HL-60/S4 treated with phorbol 12-myristate 13-acetate at 8.2 ng/mL for 4 days and 3 days (cell line): ENCODE data around the gene EEF1G.
"Not testable (repeated sequence)": the region's sequence is repeated elsewhere in the genome, so short reads cannot be mapped to it uniquely, and the experiment has no call there.

Experiments
- in situ Hi-C: fragments of 300-500 bp; cut with MboI; formaldehyde crosslinking; loops from 2 replicates; pipeline ENCODE4 v1.15.0; 2022; ENCODE audit warnings: low sequenced_read_pairs

The EEF1G gene

DNA sequence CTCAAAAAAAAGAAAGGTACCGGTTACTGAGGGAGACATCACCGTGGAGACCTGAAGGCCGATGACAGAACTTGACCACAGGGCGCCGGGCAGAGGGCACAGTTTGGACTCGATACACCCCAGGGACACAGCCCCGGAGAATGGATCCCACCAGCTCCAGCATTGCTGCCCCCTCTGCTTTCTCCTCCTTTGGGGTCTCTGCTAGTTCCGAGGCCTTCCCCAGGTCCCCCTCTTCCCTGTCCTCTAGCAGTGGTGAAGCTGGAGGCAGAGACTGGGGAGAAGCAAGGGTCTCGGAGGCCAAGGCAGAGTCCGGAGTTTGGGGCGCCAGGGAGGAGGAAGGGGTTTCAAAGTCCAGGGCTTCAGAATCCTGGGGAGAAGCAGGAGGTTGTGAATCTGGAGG lies 4.8 kb upstream of the EEF1G start:
- in situ Hi-C loops = no loop called here

GRCh38 chr11:62577046-62577714 lies 3.5 kb upstream of the EEF1G start:
- in situ Hi-C loops = no loop called here

- in situ Hi-C loops = no loop called here
These were observed 2.1 kb upstream of the EEF1G start for GRCh38 chr11:62575837-62576236.

DNA sequence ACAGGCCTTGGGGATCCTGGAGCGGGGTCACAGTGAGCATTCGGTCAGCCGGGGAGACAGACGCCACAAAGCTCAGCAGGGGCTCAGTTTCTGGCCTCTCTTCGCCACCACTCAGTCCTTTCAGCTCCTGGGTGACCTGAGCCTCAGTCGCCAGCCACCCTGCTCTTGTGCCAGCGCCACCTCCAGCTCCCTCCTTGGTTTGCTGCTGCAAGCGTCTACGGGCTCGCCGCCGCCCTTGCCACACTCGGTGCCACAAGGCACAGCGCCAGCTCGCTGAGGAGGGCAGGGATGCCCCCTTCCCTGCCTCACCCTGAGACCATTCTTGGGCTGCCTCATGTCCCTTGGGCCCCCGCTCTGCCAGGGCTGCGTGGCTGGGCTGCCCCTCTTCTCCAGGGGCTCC lies 1.5 kb upstream of the EEF1G start:
- in situ Hi-C loops = no loop called here

DNA sequence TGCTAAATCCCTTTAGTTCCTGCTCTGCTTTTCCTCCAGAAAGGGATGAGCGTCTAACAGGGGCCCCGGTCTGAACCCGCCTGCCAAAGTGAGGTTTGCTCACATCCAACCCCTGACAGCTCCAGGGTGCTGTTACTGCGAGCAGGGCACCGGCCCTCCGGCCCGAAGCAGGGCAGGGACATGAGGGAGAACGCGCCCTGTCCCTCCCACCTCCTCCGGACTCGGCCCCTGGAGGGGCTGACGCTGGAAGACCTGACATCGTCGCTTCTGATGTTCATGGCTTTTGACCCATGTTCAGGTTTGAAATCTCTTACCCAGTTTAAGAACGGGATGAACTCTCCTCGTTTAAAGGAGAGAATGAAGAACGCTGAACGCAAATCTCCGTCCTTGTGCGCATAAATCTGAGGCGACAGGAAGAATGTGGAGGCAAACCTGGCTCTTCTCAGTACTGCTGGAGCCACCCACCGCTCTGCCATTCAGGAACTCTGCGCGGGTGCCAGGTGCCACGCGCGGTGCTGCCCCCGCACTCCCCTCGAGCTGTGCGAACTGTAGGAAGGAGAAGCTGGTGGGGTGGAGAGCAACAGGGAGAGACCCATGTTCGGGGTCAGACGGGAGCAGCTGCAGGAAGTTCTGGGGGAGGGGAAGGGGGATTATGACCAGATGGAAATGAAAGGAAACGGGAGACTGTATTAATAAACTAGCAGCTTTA lies 826 bp upstream of the EEF1G start:
- in situ Hi-C loops = no loop called here

DNA sequence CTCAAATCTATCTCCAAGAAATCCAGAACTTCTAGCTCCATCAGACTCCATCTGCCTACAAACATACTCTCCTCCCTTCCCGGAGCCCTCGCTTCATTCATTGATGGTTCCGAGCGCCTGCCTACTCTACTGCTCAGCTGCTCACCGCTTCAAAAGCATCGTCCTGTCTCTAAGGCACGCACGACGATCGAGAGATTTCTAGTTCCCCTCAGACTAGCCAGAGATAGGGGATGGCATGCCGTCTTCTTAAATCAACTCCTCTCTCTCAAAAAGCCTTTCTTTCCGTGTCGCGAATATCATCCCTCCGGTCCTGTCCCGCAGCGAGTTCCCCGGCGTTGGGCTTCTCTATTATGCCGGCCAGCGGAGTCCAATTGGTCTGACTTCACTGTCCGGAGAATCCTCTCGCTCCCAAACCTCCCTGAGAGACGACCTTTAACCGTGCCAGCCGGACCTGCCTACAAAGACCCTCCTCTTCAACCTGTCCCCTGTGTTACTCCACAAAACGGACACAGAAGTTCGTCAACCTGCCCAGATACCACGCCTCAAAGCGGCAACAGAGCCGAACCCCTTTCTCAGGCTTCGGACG lies 592 bp downstream of the EEF1G start:
- in situ Hi-C loops = no loop called here

- in situ Hi-C loops = no loop called here
These were observed 1.3 kb downstream of the EEF1G start for GRCh38 chr11:62572431-62572830.

DNA sequence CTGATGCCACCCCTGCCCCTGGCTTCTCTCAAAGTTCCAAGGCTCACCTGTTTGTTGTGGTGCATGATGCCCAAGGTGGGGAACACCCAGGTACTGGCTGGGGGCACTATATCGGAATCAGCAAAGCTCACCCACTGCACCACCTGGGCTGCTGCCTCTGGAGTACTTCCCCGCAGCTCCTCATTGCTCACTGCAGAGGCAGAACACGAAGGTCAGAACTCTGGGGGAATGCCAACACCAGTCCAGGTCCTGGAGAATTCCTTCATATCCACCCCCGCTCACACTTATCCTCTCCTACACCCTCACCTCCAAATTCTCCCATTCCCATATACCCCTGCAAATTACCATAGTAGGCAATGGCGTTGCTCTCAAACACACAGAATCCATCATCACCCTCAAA lies 2.2 kb downstream of the EEF1G start:
- in situ Hi-C loops = not testable (repeated sequence)

- in situ Hi-C loops = not testable (repeated sequence)
These were observed 2.8 kb downstream of the EEF1G start for GRCh38 chr11:62570903-62571302.

DNA sequence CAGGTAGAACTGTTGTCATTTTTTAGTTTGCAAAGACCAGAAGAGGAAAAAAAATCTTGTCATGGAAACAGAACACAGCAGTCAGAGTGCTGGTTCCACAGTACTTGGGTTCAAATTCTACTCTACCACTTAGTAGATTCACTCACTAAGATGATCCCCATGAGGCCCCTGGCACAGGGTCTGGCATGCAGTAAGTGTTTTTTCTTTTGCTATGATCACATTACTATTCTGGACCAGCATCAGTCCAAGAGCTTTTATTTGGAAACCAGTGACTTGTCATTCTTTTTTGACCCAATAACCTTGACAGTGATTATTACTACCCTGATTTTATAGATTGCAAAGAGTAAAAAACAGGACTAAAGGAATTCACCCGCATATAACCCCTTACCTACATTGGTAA lies 4.1 kb downstream of the EEF1G start:
- in situ Hi-C loops = loop anchor here (10.0 kb wide), 2 partner anchors 145 to 175 kb away; no protein-coding TSS in a partner anchor

- in situ Hi-C loops = loop anchor here (10.0 kb wide), 2 partner anchors 142 to 172 kb away; no protein-coding TSS in a partner anchor
These were observed 6.6 kb downstream of the EEF1G start for GRCh38 chr11:62567018-62567633.

DNA sequence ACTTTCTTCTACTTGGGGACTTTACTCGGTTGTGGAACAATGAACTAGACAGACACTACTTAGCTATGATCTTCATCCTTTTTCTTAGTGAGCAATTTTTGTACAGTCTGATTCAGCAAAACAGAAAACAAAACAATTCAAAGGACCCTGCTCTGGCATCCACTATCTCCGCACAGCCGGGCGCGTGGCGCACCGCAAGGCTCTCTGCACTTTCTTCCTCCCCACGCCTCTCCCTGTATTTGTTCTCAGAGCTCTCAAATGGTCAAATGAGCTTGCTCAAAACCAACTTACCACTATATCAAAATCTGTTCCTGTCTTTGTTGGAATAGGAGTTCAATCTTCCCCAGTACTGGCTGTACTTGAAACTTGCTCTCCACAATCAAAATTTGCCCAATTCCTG lies 7.4 kb downstream of the EEF1G start:
- in situ Hi-C loops = loop anchor here (10.0 kb wide), 2 partner anchors 141 to 171 kb away; no protein-coding TSS in a partner anchor

DNA sequence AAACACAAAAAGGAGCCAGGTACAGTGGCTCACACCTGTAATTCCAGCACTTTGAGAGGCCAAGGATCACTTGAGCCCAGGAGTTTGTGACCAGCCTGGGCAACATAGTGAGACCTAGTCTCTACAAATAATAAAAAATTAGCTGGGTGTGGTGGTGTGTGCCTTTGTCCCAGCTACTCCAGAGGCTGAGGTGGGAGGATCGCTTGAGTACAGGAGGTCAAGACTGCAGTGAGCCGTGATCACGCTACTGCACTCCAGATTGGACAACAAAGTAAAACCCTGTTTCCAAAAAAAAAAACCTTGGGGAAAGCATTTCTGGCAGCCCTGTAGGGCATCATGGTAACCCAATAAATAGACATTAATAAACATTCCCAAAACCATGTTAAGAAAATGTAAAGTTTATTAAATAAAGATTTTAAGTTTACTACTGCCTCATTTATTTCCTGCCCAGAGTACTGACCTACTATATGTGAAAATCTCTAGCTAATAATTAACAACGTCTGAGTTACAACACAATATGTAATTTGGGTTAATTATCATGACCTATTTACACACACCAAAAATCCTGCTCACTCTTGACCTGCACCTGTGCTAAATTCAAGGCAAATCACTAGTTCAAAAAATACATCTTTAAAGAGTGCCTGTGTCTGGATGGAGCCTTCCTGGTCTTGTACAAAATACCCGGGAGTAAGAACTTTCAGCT lies 8.4 kb downstream of the EEF1G start:
- in situ Hi-C loops = loop anchor here (10.0 kb wide), 2 partner anchors 140 to 170 kb away; no protein-coding TSS in a partner anchor

DNA sequence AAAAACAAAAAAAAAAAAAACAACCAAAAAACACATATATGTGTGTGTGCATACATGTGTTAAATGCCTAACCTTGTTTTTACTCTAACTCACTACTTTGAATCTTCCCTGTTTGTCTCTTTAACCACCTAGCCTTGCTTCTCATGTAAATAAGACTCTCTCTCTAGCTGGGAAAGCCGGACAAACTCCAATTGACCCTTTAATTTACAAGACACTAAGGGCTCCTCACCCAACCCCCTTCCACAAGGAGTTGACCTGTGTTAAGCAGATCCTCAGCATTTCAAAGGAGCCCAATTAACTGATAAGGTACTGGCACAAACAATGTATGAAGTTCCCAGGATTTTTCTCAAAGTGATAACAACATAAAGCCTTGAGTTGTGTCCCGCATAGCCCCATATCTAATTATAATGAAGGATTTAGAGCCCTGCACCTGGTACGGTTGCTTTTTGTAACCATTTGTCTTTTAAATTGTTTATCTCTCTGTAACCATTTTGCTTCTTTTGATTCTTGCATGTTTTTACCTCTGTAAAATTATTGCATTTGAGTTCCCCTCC lies 11.9 kb downstream of the EEF1G start:
- in situ Hi-C loops = loop anchor here (10.0 kb wide), 2 partner anchors 137 to 167 kb away; no protein-coding TSS in a partner anchor

DNA sequence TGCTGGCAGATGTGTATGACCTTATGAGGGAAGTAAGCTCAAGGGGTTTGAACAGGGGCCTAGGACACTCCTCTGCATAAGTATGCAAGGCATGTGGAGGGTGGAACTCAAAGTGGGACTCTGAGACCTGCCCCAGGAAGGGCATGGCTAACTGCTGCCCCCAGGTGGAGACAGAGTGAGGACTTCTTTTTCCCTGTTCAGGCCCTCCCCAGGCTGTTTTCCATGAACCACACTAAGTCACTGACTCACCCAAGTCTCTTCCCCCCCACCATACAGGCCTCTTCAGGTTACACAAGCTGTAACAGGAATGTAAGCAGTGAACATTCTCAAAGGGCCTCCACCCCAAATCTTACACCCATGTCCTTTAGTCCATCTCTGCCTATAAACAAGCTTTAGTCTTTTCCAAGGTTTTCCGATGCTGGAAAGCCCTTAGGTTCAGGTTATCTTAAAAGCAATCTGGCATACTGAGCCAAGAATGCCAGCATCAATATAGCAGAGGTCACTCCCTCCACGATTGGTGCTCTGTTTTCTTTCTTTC lies 13.1 kb downstream of the EEF1G start:
- in situ Hi-C loops = loop anchor here (10.0 kb wide), 2 partner anchors 136 to 166 kb away; no protein-coding TSS in a partner anchor

- in situ Hi-C loops = loop anchor here (10.0 kb wide), 2 partner anchors 135 to 165 kb away; no protein-coding TSS in a partner anchor
These were observed 14.1 kb downstream of the EEF1G start for GRCh38 chr11:62559626-62560025.

GRCh38 chr11:62559204-62559603 lies 14.5 kb downstream of the EEF1G start:
- in situ Hi-C loops = no loop called here

DNA sequence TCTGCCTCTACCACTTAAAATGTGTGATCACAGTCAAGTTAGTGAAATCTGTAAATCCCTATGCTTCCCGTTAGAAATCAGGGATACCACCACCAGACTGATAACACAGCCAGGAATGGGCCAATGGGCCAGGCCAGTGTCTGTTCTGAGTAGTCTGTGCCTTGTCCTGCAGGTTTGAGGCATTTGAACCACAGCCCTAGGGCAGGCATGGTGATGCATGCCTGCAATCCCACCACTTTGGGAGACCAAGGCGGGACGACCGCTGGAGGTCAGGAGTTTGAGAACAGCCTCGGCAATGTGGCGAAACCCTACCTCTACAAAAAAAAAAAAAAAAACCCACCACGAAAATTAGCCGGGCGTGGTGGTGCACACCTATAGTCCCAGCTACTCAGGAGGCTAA lies 15.0 kb downstream of the EEF1G start:
- in situ Hi-C loops = no loop called here

- in situ Hi-C loops = no loop called here
These were observed 16.6 kb downstream of the EEF1G start for GRCh38 chr11:62556875-62557631.
